ENCODE results near the gene SIN3A.
"Not testable (repeated sequence)": the region's sequence is repeated elsewhere in the genome, so short reads cannot be mapped to it uniquely, and the experiment has no call there.

GRCh38 chr15:75448171-75448570 lies 3.3 kb downstream of the SIN3A start:
- not testable (repeated sequence) for TF ChIP-seq CTCF (IDR thresholded peaks at IDR 0.05; ENCODE audit: insufficient read depth, low read depth, low read length); EZH2 (IDR thresholded peaks at IDR 0.05; ENCODE audit: insufficient read depth, low read length)
